Thymus (tissue), 11 donors: Measurements from ENCODE around the gene ITPR3. TPM values are rescaled to one million over a fixed set of nuclear protein-coding genes. Genes with fewer than 3 reads are reported as not detected.

Experiments
- DNase-seq, 9 donors: peaks; one replicate each; pipeline ENCODE4 v3.0.0-alpha.2; 2013; ENCODE audit warnings: low spot score in 9 of 9, low read depth in 6 of 9, missing footprints in 1 of 9
- H3K27ac ChIP-seq, 2 donors: one replicate each; pipeline ENCODE4 v1.5.1; 2013; ENCODE audit warnings: control low read depth in 1 of 2, low read depth in 1 of 2, low read length in 1 of 2, mild to moderate bottlenecking in 1 of 2, moderate library complexity in 1 of 2
- H3K27me3 ChIP-seq, 2 donors: one replicate each; pipeline ENCODE4 v1.5.1; 2013; ENCODE audit warnings: low read length in 1 of 2; ENCODE audit not compliant: control insufficient read depth in 2 of 2, insufficient read depth in 1 of 2
- H3K36me3 ChIP-seq, 2 donors: one replicate each; pipeline ENCODE4 v1.5.1; 2013; ENCODE audit warnings: low read length in 1 of 2, mild to moderate bottlenecking in 1 of 2, moderate library complexity in 1 of 2; ENCODE audit not compliant: control insufficient read depth in 2 of 2, insufficient read depth in 2 of 2
- H3K4me1 ChIP-seq, 2 donors: one replicate each; pipeline ENCODE4 v1.5.1; 2013; ENCODE audit warnings: low read length in 2 of 2; ENCODE audit not compliant: control insufficient read depth in 2 of 2, insufficient read depth in 2 of 2
- H3K4me3 ChIP-seq, 2 donors: one replicate each; pipeline ENCODE4 v1.5.1; 2013; ENCODE audit warnings: low read length in 2 of 2, control low read depth in 1 of 2, mild to moderate bottlenecking in 1 of 2
- H3K9me3 ChIP-seq, 2 donors: one replicate each; pipeline ENCODE4 v1.5.1; 2013; ENCODE audit warnings: low read length in 1 of 2, mild to moderate bottlenecking in 1 of 2; ENCODE audit not compliant: control insufficient read depth in 2 of 2, insufficient read depth in 1 of 2
- WGBS: extraction: QIAGEN DNeasy Blood & Tissue Kit; methylation state at CpG from one replicate; pipeline ENCODE4 v1.1.7; 2013; 5-methylcytosine and 5-hydroxymethylcytosine counted together
- polyA plus RNA-seq: library from polyadenylated mRNA; stranded (reverse); fragments of 200-250 nt; gene quantifications from one replicate; pipeline ENCODE4 v1.2.3, GENCODE V29; 2013
- total RNA-seq: library from RNA; stranded (reverse); fragments of 120-200 nt; gene quantifications from one replicate; pipeline ENCODE4 v1.2.4, GENCODE V29; 2013
- donor health status: healthy.

The ITPR3 gene
- total and polyA plus RNA-seq, 2 donors: 4.7 to 19.5 TPM

DNA sequence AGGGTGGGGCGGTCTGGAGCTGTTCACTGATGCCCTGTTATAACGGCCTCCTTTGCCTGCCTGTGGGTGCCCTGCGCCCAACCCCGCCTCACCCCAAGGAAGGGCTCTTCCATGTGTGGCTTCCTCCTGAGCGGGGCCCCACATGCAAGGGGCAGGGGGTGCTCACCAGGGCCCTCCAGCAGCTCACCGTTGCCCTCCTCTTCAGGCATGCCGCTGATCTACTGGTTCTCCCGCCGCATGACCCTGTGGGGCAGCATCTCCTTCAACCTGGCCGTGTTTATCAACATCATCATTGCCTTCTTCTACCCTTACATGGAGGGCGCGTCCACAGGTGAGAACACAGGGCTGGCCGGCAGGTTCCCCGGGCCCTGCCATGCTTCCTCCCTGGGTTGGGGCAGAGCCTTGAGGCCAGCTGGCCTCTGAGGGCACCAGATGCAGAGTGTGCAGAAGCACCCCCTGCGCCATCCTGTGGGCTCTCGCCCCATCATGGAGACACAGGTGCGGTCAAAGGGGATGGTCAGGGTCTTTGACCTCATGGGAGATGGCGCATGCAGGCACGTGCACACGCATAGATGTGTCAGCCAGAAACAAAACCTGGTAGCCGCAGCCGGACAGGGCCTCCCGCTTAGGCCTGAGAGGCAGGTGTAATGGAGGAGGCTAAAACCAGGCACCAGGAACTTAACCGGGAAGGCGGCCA lies 67.5 kb downstream of the ITPR3 start:
- peaks cover 0 to 1% of the 10 kb centered on the region in 2 donors for H3K9me3 ChIP-seq
- no peak for DNase-seq
- no peak overlapping the region for H3K4me3 ChIP-seq
- no peaks in the 10 kb centered on the region for H3K27me3 ChIP-seq
- H3K27ac ChIP-seq: no peak overlapping the region
- WGBS: 96% methylated on average over 25 of the region's 25 CpGs
- H3K4me1 ChIP-seq: peaks cover 1 to 26% of the 10 kb centered on the region in 2 donors
- H3K36me3 ChIP-seq: peaks cover 87 to 91% of the 10 kb centered on the region in 2 donors

DNA sequence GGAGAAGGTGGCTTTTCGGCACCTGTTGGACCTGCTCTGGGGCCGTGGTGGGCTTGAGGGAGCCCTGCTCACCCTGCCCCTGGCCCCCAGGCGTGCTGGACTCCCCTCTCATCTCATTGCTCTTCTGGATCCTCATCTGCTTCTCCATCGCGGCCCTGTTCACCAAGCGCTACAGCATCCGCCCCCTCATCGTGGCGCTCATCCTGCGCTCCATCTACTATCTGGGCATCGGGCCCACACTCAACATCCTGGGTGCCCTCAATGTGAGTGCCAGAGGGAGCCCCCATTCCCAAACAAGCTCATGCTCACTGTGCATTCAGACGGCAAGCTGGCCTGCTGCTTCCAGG lies 68.0 kb downstream of the ITPR3 start:
- H3K9me3 ChIP-seq: peaks cover 0 to 1% of the 10 kb centered on the region in 2 donors
- peaks cover 86% of the 10 kb centered on the region in 2 donors for H3K36me3 ChIP-seq
- H3K27ac ChIP-seq: no peak overlapping the region
- peaks cover 6 to 27% of the 10 kb centered on the region in 2 donors for H3K4me1 ChIP-seq
- no peaks in the 10 kb centered on the region for H3K27me3 ChIP-seq
- H3K4me3 ChIP-seq: no peak overlapping the region
- no peak for DNase-seq
- 98% methylated on average over 12 of the region's 12 CpGs for WGBS

DNA sequence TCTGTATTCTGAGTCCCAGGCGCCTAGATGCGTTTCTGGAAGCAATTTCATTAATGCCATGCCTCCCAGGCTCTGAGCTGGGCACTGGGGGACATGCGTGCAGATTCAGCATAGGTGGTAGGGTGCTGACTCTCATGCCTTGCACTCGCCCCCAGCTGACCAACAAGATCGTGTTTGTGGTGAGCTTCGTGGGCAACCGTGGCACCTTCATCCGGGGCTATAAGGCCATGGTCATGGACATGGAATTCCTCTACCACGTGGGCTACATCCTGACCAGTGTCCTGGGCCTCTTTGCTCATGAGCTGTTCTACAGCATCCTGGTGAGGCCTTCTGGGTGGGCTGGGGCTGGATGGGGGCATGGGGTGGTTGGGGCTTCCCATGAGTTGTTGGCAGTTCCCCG lies 68.8 kb downstream of the ITPR3 start:
- DNase-seq: no peak
- Histone ChIP-seq H3K27ac (no peak overlapping the region), H3K27me3 (no peaks in the 10 kb centered on the region), H3K4me3 (no peak overlapping the region), H3K36me3 (peaks cover 79 to 81% of the 10 kb centered on the region in 2 donors), H3K4me1 (peaks cover 10 to 34% of the 10 kb centered on the region in 2 donors), H3K9me3 (peaks cover 0 to 1% of the 10 kb centered on the region in 2 donors)
- 98% methylated on average over 10 of the region's 10 CpGs for WGBS

DNA sequence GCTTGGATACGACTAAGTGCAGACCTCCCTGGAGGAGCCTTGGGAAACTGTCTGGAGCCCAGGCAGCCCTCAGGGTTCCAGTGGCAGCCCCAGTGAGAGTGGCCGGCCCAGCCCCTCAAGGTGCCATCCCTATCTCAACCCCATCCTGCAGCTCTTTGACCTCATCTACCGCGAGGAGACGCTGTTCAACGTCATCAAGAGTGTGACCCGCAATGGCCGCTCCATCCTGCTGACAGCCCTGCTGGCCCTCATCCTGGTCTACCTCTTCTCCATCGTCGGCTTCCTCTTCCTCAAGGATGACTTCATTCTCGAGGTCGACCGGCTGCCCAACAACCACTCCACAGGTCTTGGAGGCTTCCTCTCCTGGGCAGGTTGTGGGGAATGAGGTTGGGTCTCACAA lies 69.6 kb downstream of the ITPR3 start:
- WGBS: 94% methylated on average over 13 of the region's 13 CpGs
- H3K36me3 ChIP-seq: peaks cover 75 to 82% of the 10 kb centered on the region in 2 donors
- no peak overlapping the region for H3K4me3 ChIP-seq
- H3K9me3 ChIP-seq: no peaks in the 10 kb centered on the region
- no peak overlapping the region for H3K27ac ChIP-seq
- H3K4me1 ChIP-seq: peaks cover 17 to 43% of the 10 kb centered on the region in 2 donors
- no peak for DNase-seq
- H3K27me3 ChIP-seq: no peaks in the 10 kb centered on the region

DNA sequence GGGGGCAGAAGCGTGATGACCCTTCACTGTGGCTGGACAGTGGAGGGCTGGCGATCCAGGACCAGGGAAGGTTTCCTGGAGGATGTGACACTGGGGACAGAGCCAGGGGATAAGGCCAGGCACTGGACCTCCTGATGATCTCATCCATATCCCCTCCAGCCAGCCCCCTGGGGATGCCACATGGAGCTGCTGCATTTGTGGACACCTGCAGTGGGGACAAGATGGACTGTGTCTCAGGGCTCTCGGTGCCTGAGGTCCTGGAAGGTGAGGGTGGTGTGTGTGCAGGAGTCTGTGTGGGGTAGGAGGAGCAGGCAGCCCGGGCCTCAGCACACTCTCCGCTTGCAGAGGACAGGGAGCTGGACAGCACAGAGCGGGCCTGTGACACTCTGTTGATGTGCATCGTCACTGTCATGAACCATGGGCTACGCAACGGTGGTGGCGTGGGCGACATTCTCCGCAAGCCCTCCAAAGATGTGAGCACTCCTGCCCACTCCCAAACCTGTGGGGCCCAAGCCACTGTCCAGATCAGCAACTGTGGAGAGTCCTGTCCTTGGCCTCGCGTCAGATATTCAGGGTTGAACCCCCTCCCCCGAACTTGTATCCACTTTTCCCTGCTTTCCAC lies 70.4 kb downstream of the ITPR3 start:
- Histone ChIP-seq H3K36me3 (peaks cover 74 to 83% of the 10 kb centered on the region in 2 donors), H3K4me3 (no peak overlapping the region), H3K4me1 (peaks cover 20 to 51% of the 10 kb centered on the region in 2 donors), H3K9me3 (no peaks in the 10 kb centered on the region), H3K27me3 (no peaks in the 10 kb centered on the region), H3K27ac (no peak overlapping the region)
- DNase-seq: no peak
- 97% methylated on average over 15 of the region's 15 CpGs for WGBS

DNA sequence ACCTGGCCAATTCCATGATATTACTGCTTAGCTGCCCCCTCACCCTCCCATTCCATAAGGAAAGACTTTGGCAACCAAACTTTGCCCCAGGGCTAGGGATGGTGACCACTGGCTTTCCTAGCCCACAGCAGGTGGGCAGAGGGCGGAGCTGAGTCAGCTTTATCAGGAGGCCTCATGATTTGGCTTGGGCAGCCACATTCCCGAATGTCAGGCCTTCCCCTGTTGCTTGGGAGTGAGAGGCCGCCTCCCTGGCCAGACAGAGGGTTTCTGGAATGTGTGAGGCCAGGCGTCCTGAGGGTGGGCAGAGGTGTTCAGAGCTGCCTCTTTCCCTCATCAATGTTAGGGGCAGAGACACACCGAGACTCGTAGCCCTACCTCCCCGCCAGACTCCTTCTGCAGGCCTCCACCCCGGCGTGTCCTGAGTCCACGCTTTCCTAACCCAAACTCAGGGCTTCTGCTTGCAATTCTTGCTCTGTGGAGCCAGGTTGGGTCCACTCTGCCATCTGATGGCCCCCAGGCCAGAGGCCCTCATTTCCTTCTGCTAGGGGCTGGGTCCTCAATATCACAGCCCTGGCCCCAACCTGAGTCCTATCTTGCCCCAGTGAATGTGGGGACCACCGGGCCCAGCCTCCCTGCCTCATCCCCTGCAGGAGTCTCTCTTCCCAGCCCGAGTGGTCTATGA lies 71.1 kb downstream of the ITPR3 start:
- 82% methylated on average over 12 of the region's 12 CpGs for WGBS
- H3K36me3 ChIP-seq: peaks cover 67 to 83% of the 10 kb centered on the region in 2 donors
- no peaks in the 10 kb centered on the region for H3K9me3 ChIP-seq
- no peaks in the 10 kb centered on the region for H3K27me3 ChIP-seq
- peak overlapping the region in 1 of 2 donors; percentile 43 for H3K27ac ChIP-seq
- no peak overlapping the region for H3K4me3 ChIP-seq
- peaks cover 25 to 58% of the 10 kb centered on the region in 2 donors for H3K4me1 ChIP-seq
- no peak for DNase-seq

DNA sequence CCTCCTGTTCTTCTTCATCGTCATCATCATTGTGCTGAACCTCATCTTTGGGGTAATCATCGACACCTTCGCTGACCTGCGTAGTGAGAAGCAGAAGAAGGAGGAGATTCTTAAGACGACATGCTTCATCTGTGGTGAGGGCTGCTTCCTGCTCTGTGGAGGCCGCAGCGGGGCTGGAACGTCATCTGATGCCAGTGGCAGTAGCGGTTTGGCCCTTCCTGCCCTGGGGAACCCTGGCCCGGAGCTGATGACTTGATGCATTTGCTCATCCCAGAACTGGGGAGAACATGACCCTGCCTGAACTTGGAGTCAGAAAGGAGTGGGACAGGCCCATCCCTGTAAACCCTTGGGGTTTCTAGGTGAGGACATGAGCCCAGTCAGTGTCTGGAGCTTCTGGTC lies 71.6 kb downstream of the ITPR3 start:
- Histone ChIP-seq H3K4me3 (no peak overlapping the region), H3K9me3 (no peaks in the 10 kb centered on the region), H3K27ac (no peak overlapping the region), H3K4me1 (peaks cover 30 to 63% of the 10 kb centered on the region in 2 donors), H3K36me3 (peaks cover 62 to 83% of the 10 kb centered on the region in 2 donors), H3K27me3 (no peaks in the 10 kb centered on the region)
- WGBS: 22% methylated on average over 10 of the region's 10 CpGs
- peak in 1 of 9 donors; percentile 60 for DNase-seq

DNA sequence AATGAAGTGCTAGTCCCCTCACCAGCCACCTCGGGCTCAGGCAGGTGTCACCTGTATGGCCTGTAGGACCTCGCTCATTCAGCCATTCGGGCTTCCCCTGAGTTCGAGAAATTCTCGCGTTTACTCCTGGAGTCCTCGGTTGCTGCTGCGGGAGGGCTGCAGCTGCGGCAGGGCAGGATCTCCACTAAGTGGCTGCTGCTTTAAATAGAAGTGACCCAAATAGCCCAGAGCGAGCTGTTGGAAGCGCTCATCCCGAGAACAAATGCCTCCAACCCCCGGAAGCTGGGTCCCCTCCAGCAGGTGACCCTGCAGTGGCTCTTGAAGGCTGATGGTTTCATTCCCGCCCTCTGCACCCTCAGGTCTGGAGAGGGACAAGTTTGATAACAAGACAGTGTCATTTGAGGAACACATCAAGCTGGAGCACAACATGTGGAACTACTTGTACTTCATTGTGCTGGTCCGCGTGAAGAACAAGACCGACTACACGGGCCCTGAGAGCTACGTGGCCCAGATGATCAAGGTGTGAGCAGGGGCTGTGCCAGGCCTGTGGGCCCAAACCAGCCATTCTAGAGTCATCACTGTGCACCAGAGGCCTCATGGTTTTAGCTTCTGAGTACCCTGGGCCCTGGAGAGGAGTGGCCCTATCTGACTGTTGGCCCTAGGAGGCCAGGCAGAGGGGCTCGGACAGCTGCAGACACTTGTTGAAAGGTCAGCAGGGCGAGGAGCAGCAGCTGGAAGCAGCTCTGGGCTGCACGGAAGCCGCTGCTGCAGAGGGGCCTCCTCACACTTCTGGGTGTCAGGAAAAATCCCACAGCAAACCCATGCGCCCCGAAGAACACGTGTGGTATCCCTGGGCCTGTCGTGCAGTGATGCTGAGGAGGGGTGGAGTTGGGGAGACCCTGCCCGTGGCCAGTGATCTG lies 72.3 kb downstream of the ITPR3 start:
- Histone ChIP-seq H3K4me3 (no peak overlapping the region), H3K36me3 (peaks cover 55 to 84% of the 10 kb centered on the region in 2 donors), H3K4me1 (peaks cover 35 to 70% of the 10 kb centered on the region in 2 donors), H3K9me3 (no peaks in the 10 kb centered on the region), H3K27ac (peak overlapping the region in 1 of 2 donors; percentile 90), H3K27me3 (no peaks in the 10 kb centered on the region)
- WGBS: 90% methylated on average over 28 of the region's 28 CpGs
- DNase-seq: no peak
